ENCODE data around the gene CDH22. TPM values are rescaled to one million over a fixed set of nuclear protein-coding genes. Genes with fewer than 3 reads are reported as not detected.

The CDH22 gene
- total RNA-seq, 1 donor from 2014 or later, result 0.09 TPM

DNA sequence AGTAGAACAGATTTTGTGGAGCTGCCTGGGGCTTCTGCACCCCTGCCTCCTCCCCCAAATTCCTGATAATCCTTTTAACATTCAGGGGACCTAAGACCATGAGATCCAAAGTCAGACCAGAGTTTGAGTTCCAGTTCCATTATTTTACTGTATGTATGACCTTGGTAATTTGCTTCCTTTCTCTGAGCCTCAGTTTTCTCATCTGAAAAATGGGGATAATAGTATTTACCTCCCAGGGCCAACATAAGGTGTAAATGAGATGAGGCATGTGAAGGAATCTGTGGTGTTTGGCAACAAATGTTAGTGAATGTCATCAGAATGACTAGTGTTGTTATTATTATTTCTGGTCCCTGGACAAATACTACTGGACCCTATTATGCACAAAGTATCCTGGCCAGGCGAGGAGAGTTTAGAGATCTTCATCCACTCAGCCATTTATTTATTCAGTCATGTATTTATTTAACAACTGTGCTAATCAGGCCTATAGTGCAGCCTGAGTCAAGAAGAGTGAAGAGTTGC is 47.3 kb downstream of the CDH22 start:
- Mint-ChIP-seq H3K36me3 (ENCODE audit: low read depth) (no peaks in the 10 kb centered on the region), H3K9me3 (peaks cover 4% of the 10 kb centered on the region), H3K4me3 (no peak overlapping the region), H3K27me3 (peaks cover 31% of the 10 kb centered on the region), H3K27ac (no peak overlapping the region), H3K4me1 (no peaks in the 10 kb centered on the region)
- TF ChIP-seq, protein P1, sequence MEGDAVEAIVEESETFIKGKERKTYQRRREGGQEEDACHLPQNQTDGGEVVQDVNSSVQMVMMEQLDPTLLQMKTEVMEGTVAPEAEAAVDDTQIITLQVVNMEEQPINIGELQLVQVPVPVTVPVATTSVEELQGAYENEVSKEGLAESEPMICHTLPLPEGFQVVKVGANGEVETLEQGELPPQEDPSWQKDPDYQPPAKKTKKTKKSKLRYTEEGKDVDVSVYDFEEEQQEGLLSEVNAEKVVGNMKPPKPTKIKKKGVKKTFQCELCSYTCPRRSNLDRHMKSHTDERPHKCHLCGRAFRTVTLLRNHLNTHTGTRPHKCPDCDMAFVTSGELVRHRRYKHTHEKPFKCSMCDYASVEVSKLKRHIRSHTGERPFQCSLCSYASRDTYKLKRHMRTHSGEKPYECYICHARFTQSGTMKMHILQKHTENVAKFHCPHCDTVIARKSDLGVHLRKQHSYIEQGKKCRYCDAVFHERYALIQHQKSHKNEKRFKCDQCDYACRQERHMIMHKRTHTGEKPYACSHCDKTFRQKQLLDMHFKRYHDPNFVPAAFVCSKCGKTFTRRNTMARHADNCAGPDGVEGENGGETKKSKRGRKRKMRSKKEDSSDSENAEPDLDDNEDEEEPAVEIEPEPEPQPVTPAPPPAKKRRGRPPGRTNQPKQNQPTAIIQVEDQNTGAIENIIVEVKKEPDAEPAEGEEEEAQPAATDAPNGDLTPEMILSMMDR (IDR thresholded peaks at IDR 0.05), result no peak
- no peak for ATAC-seq (ENCODE audit: low read depth)
- DNase-seq, result no peak
- intact Hi-C loops (cut with micrococcal nuclease), result no loop called here
- CTCF ChIA-PET, result no interaction called here
- POLR2A ChIA-PET, result no interaction called here

DNA sequence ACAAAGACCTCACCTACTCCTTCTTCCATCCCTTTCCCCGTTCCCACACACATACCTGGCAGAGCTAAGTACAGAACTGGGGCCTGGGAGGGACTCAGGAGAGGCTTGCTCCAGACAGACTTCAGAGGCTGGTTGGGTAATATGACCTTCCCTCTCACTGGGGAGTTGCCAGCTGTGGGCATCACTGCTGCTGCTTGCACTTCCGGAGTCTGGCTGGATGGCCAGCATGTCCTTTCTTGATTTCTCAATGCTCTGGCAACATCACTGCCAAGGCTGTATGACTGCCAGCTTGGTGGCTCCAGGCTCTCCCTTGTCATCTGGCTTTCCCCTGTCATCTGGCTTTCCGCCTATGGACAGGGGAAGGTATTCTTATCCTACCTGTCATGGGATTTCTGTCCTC is 47.8 kb downstream of the CDH22 start:
- Mint-ChIP-seq H3K36me3 (ENCODE audit: low read depth) (no peaks in the 10 kb centered on the region), H3K9me3 (peaks cover under 1% of the 10 kb centered on the region), H3K4me3 (no peak overlapping the region), H3K27me3 (peaks cover 27% of the 10 kb centered on the region), H3K4me1 (no peaks in the 10 kb centered on the region), H3K27ac (no peak overlapping the region)
- intact Hi-C loops (cut with micrococcal nuclease), result no loop called here
- TF ChIP-seq, protein P1 (IDR thresholded peaks at IDR 0.05), result no peak
- POLR2A ChIA-PET, result no interaction called here
- no peak for DNase-seq
- no peak for ATAC-seq (ENCODE audit: low read depth)
- CTCF ChIA-PET, result no interaction called here

DNA sequence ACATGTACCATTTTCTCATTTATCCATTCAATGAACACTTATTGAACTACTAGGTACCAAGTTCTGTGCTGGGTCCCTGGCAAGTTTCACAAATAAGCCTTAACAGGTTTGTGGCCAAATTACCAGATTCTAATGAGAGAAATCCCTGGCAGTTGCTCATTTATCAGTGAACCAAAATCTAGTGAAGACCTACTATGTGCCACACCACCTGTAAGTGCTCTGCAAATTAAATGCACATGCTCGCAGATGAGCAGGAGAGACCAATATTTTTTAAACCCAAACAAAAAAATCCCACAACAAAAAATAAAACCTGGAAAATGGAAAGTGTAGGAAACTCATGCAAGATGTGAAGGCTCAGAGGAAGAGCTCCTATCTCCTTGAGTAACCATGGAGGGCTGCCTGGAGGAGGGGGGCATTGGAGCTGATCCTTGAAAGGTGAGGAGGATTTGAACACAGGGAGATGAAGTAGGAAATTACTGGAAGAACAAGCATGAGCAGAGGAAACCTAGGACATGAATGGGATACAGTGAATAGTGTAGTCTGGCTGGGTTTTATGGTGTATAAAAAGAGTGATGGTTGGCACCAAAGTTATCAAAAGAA is 48.9 kb downstream of the CDH22 start:
- no peaks in the 10 kb centered on the region for H3K9me3 Mint-ChIP-seq
- peaks cover 25% of the 10 kb centered on the region for H3K27me3 Mint-ChIP-seq
- no peaks in the 10 kb centered on the region for H3K4me1 Mint-ChIP-seq
- POLR2A ChIA-PET, result no interaction called here
- H3K36me3 Mint-ChIP-seq (ENCODE audit: low read depth), result no peaks in the 10 kb centered on the region
- no peak overlapping the region for H3K27ac Mint-ChIP-seq
- TF ChIP-seq, protein P1 (IDR thresholded peaks at IDR 0.05), result no peak
- DNase-seq, result no peak
- no peak overlapping the region for H3K4me3 Mint-ChIP-seq
- ATAC-seq (ENCODE audit: low read depth), result no peak
- intact Hi-C loops (cut with micrococcal nuclease), result no loop called here
- CTCF ChIA-PET, result no interaction called here

DNA sequence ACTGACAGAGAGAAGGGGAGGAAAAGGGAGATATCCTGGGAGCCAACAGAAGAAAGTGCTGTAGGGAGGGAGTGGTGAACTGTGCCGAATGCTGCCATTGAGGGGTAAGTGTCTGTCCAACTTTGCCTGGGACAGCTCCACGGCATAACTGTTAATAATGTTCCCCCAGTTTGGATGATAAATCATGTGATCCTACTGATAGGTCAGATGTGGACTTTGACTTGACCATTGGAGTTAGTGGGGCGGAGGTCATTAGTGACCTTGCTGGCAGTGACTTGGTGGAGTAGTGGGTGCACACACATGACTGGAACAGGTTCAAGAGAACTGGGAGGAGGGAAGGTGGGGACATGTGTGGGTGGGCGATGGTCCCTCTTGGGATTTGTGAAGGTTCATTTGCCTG is 50.4 kb downstream of the CDH22 start:
- ATAC-seq (ENCODE audit: low read depth) (no peak), DNase-seq (no peak)
- ChIA-PET CTCF (no interaction called here), POLR2A (no interaction called here)
- no peak overlapping the region for H3K27ac Mint-ChIP-seq
- intact Hi-C loops (cut with micrococcal nuclease), result no loop called here
- H3K36me3 Mint-ChIP-seq (ENCODE audit: low read depth), result no peaks in the 10 kb centered on the region
- H3K4me3 Mint-ChIP-seq, result no peak overlapping the region
- no peaks in the 10 kb centered on the region for H3K4me1 Mint-ChIP-seq
- H3K27me3 Mint-ChIP-seq, result peaks cover 26% of the 10 kb centered on the region
- H3K9me3 Mint-ChIP-seq, result no peaks in the 10 kb centered on the region
- TF ChIP-seq, protein P1 (IDR thresholded peaks at IDR 0.05), result no peak

DNA sequence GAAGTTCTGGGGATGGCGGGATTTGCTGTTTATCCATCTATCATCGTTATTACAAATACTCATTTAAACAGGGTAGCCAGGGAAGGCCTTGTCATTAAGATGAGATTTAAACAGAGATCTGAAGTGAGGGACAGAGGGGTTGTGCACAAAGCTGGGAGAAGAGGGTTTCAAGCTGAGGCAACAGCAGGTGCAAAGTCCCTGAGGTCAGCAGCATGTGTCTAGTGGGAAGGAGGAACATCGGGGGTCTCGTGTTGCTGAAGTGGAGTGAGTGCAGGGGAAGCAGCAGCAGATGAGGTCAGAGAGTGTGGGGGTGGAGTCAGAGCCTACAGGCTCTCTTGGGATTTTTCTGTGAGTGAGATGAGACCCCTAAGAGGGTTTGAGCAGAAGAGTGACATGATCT is 52.0 kb downstream of the CDH22 start:
- TF ChIP-seq, protein P1 (IDR thresholded peaks at IDR 0.05), result no peak
- Mint-ChIP-seq H3K36me3 (ENCODE audit: low read depth) (no peaks in the 10 kb centered on the region), H3K9me3 (no peaks in the 10 kb centered on the region), H3K4me3 (no peak overlapping the region), H3K27ac (no peak overlapping the region), H3K4me1 (no peaks in the 10 kb centered on the region), H3K27me3 (peaks cover 35% of the 10 kb centered on the region)
- ChIA-PET POLR2A (no interaction called here), CTCF (no interaction called here)
- ATAC-seq (ENCODE audit: low read depth), result no peak
- no peak for DNase-seq
- intact Hi-C loops (cut with micrococcal nuclease), result no loop called here
